Esophagus muscularis mucosa (tissue), 4 donors: Measurements from ENCODE around the gene TATDN3. TPM values are rescaled to one million over a fixed set of nuclear protein-coding genes. Genes with fewer than 3 reads are reported as not detected.
"Not testable (repeated sequence)": the region's sequence is repeated elsewhere in the genome, so short reads cannot be mapped to it uniquely, and the experiment has no call there.

Source experiments
- DNase-seq: peaks from one replicate; pipeline ENCODE4 v3.0.0-alpha.2; 2017; ENCODE audit errors: extremely low spot score
- H3K27ac ChIP-seq, 4 donors: fragments of 200-600 bp; sonication (generic); replicated peaks in 1 of 4; 1 replicate in 3 of 4; 2 replicates in 1 of 4; pipeline ENCODE4 v1.5.1; 2016 to 2019; ENCODE audit warnings: mild to moderate bottlenecking in 1 of 4
- H3K27me3 ChIP-seq, 4 donors: fragments of 200-600 bp; sonication (generic); one replicate each; pipeline versions ENCODE4 v1.5.1 to v1.6.0; 2016 to 2019
- H3K36me3 ChIP-seq, 4 donors: fragments of 200-600 bp; sonication (generic); one replicate each; pipeline ENCODE4 v1.5.1; 2016 to 2019
- H3K4me1 ChIP-seq, 4 donors: fragments of 200-600 bp; sonication (generic); one replicate each; pipeline ENCODE4 v1.5.1; 2016 to 2019
- H3K4me3 ChIP-seq, 4 donors: fragments of 200-600 bp; sonication (generic); 1 replicate in 2 of 4; 2 replicates in 2 of 4; pipeline ENCODE4 v1.5.1; 2016 to 2019; ENCODE audit warnings: mild to moderate bottlenecking in 4 of 4, moderate library complexity in 1 of 4
- H3K9me3 ChIP-seq, 4 donors: fragments of 200-600 bp; sonication (generic); 1 replicate in 3 of 4; 2 replicates in 1 of 4; pipeline ENCODE4 v1.5.1; 2016 to 2019
- EP300 ChIP-seq: sonication (generic); formaldehyde crosslinking; IDR thresholded peaks from one replicate; pipeline ENCODE4 v1.6.1; 2017; ENCODE audit warnings: antibody characterized with exemption
- POLR2A ChIP-seq: fragments of 450-650 bp; IDR thresholded peaks from one replicate; pipeline ENCODE4 v1.6.1; 2017; ENCODE audit warnings: antibody characterized with exemption, moderate library complexity, mild to moderate bottlenecking, low read depth
- POLR2AphosphoS5 ChIP-seq, 2 donors: sonication (generic); formaldehyde crosslinking; IDR thresholded peaks; one replicate each; pipeline ENCODE4 v1.6.1; 2017; ENCODE audit warnings: antibody characterized with exemption in 2 of 2
- WGBS: methylation state at CpG from one replicate; pipeline ENCODE4 v1.1.5; 2018; 5-methylcytosine and 5-hydroxymethylcytosine counted together
- intact Hi-C: fragments of 100-400 bp; cut with DNase I; formaldehyde crosslinking; loops from one replicate; pipeline ENCODE4 v1.15.1; 2023
- total RNA-seq, 4 donors: library from RNA; depleted of rRNA; stranded (reverse); fragments of >200 nt; gene quantifications; one replicate each; pipeline versions ENCODE4 v1.1.0 to v1.2.1, GENCODE V29; 2016
- TF ChIP-seq, protein P1 (sequence below), 3 experiments: fragments of 200-600 bp in 2 of 3; fragments of 450-650 bp in 1 of 3; sonication (generic) in 2 of 3; IDR thresholded peaks; one replicate each; pipeline ENCODE4 v1.5.1; 2017 to 2019; ENCODE audit warnings: antibody characterized with exemption in 3 of 3, mild to moderate bottlenecking in 2 of 3, moderate library complexity in 1 of 3

TATDN3 gene
- total RNA-seq, 4 donors from 2014 or later = 9.9 to 14.1 (median 12.6) TPM

- Histone ChIP-seq H3K4me3 (no peak overlapping the region), H3K4me1 (peaks cover 17 to 32% (median 22%) of the 10 kb centered on the region in 4 donors), H3K27me3 (no peaks in the 10 kb centered on the region), H3K9me3 (no peaks in the 10 kb centered on the region), H3K36me3 (peaks cover 0 to 10% (median 5%) of the 10 kb centered on the region in 4 donors), H3K27ac (no peak overlapping the region)
- intact Hi-C loops = no loop called here
- WGBS = 60% methylated on average over 1 of the region's 1 CpG
- TF ChIP-seq, protein P1, sequence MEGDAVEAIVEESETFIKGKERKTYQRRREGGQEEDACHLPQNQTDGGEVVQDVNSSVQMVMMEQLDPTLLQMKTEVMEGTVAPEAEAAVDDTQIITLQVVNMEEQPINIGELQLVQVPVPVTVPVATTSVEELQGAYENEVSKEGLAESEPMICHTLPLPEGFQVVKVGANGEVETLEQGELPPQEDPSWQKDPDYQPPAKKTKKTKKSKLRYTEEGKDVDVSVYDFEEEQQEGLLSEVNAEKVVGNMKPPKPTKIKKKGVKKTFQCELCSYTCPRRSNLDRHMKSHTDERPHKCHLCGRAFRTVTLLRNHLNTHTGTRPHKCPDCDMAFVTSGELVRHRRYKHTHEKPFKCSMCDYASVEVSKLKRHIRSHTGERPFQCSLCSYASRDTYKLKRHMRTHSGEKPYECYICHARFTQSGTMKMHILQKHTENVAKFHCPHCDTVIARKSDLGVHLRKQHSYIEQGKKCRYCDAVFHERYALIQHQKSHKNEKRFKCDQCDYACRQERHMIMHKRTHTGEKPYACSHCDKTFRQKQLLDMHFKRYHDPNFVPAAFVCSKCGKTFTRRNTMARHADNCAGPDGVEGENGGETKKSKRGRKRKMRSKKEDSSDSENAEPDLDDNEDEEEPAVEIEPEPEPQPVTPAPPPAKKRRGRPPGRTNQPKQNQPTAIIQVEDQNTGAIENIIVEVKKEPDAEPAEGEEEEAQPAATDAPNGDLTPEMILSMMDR (IDR thresholded peaks at IDR 0.05) = no peak
- no peak for TF ChIP-seq POLR2AphosphoS5 (IDR thresholded peaks at IDR 0.05)
- TF ChIP-seq EP300 = no peak
- no peak for TF ChIP-seq POLR2A
- DNase-seq = no peak
Measured at GRCh38 chr1:212754680-212755079, 37.0 kb upstream of the TATDN3 start.

GRCh38 chr1:212759683-212760082 is 32.0 kb upstream of the TATDN3 start:
- H3K9me3 ChIP-seq = no peaks in the 10 kb centered on the region
- no peaks in the 10 kb centered on the region for H3K4me1 ChIP-seq
- peaks cover 0 to 19% (median 8%) of the 10 kb centered on the region in 4 donors for H3K36me3 ChIP-seq
- 95% methylated on average over 4 of the region's 5 CpGs for WGBS
- no peak overlapping the region for H3K27ac ChIP-seq
- DNase-seq = no peak
- intact Hi-C loops = no loop called here
- H3K27me3 ChIP-seq = no peaks in the 10 kb centered on the region
- H3K4me3 ChIP-seq = no peak overlapping the region
- TF ChIP-seq POLR2A = no peak
- TF ChIP-seq, protein P1 (IDR thresholded peaks at IDR 0.05) = no peak
- no peak for TF ChIP-seq EP300
- no peak for TF ChIP-seq POLR2AphosphoS5 (IDR thresholded peaks at IDR 0.05)

DNA sequence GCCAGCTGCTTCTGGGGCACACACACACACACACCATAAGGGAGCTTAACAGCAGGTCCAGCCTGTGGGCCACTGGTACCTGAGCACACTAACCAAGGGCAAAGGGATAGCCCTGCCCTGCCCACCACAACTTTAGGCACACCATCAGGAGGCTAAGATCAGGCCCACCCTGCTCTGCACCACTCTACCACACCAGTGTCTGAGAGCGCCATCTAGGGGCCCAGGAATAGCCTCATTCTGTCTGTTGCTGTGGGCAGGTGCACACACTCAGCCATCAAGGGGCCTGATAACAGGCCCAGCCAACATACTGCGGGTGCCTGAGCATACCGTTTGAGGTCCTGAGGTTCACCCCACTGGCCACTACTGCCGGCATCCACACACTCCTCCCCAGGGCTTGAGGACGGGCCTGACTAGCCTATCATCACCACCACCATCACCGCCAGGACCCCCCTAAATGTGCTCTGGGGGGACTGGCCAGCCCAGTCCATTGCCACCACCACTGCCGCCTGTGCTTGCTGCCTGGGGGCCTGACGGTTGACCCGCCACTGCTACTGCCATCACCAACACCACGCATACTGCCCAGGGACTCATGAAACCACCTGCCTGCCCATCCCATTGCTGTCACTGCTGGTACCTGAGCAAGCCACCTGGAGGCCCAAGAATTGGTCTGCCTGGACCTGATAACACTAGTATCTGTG is 31.4 kb upstream of the TATDN3 start:
- no peak for DNase-seq
- 91% methylated on average over 8 of the region's 10 CpGs for WGBS
- TF ChIP-seq, protein P1 (IDR thresholded peaks at IDR 0.05) = no peak
- TF ChIP-seq EP300 (no peak), POLR2A (no peak), POLR2AphosphoS5 (IDR thresholded peaks at IDR 0.05) (no peak)
- Histone ChIP-seq H3K9me3 (no peaks in the 10 kb centered on the region), H3K4me3 (no peak overlapping the region), H3K4me1 (no peaks in the 10 kb centered on the region), H3K27me3 (no peaks in the 10 kb centered on the region), H3K27ac (no peak overlapping the region), H3K36me3 (peaks cover 0 to 19% (median 8%) of the 10 kb centered on the region in 4 donors)
- intact Hi-C loops = no loop called here

DNA sequence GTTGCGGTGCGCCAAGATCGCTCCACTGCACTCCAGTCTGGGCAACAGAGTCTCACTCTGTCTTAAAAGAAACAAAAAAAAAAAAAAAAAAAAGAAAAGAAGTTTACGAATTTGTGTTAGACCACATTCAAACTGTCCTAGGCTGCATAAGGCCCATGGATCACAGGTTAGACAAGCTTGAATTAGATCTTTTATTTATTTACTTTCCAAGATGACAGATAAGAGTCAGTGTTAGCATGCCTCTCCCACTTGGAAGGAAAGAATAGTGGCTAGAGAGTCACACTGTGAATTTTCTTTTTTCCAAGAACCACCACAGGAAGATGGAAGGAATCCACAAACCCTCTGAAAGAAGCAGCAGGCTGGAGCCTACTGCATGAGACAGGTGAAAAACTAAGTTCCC is 29.5 kb upstream of the TATDN3 start:
- Histone ChIP-seq H3K27ac (no peak overlapping the region), H3K9me3 (peaks cover 0 to 12% (median 0%) of the 10 kb centered on the region in 4 donors), H3K4me3 (no peak overlapping the region), H3K4me1 (no peaks in the 10 kb centered on the region), H3K27me3 (no peaks in the 10 kb centered on the region), H3K36me3 (peaks cover 0 to 15% (median 5%) of the 10 kb centered on the region in 4 donors)
- intact Hi-C loops = no loop called here
- TF ChIP-seq, protein P1 (IDR thresholded peaks at IDR 0.05) = no peak
- TF ChIP-seq POLR2A (no peak), POLR2AphosphoS5 (IDR thresholded peaks at IDR 0.05) (no peak), EP300 (no peak)
- DNase-seq = no peak
- 97% methylated on average over 4 of the region's 4 CpGs for WGBS

DNA sequence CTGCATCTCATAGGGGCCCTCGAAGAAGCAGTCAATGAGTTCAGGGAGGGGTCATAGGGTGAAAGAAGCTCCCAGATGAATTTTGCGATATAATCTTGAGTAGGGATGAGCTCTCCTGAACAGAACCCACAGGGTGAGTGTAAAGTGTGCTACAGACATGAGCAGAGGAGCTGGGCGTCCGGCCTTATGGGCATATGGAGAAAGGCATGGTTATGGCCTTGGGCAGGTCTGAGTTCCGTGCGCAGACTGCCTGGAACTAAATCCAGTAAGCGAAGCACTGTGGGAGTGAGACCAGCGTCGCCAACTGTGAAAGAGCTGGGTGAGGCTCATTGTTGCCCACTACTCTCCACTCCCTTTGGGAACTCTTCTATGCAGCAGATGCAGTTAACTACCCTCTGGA is 28.9 kb upstream of the TATDN3 start:
- 98% methylated on average over 9 of the region's 9 CpGs for WGBS
- no peaks in the 10 kb centered on the region for H3K27me3 ChIP-seq
- peaks cover 0 to 13% (median 0%) of the 10 kb centered on the region in 4 donors for H3K9me3 ChIP-seq
- no peak overlapping the region for H3K27ac ChIP-seq
- no peak overlapping the region for H3K4me3 ChIP-seq
- TF ChIP-seq POLR2AphosphoS5 (IDR thresholded peaks at IDR 0.05) (no peak), EP300 (no peak), POLR2A (no peak)
- TF ChIP-seq, protein P1 (IDR thresholded peaks at IDR 0.05) = no peak
- H3K36me3 ChIP-seq = peaks cover 0 to 15% (median 4%) of the 10 kb centered on the region in 4 donors
- DNase-seq = no peak
- intact Hi-C loops = no loop called here
- H3K4me1 ChIP-seq = no peaks in the 10 kb centered on the region

DNA sequence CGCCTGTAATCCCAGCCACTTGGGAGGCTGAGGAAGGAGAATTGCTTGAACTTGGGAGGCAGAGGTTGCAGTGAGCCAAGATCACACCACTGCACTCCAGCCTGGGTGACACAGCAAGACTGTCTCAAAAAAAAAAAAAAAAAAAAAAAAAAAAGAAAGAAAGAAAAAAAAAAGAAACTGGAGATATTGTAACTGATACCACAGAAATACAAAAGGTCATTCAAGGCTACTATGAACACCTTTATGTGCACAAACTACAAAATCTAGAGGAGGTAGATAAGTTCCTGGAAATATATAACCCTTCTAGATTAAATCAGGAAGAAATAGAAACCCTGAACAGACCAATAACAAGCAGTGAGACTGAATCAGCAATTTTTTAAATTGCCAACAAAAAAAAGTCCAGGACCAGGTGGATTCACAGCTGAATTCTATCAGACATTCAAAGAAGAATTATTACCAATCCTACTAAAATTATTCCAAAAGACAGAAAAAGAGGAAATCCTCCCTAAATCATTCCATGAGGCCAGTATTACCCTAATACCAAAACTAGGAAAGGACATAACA is 26.9 kb upstream of the TATDN3 start:
- H3K27me3 ChIP-seq, intact Hi-C loops, H3K4me3 ChIP-seq, H3K27ac ChIP-seq, DNase-seq, H3K4me1 ChIP-seq: not testable (repeated sequence)
- Histone ChIP-seq H3K36me3 (peaks cover 0 to 23% (median 4%) of the 10 kb centered on the region in 4 donors), H3K9me3 (peaks cover 0 to 28% (median 14%) of the 10 kb centered on the region in 4 donors)
- 100% methylated on average over 1 of the region's 1 CpG for WGBS

DNA sequence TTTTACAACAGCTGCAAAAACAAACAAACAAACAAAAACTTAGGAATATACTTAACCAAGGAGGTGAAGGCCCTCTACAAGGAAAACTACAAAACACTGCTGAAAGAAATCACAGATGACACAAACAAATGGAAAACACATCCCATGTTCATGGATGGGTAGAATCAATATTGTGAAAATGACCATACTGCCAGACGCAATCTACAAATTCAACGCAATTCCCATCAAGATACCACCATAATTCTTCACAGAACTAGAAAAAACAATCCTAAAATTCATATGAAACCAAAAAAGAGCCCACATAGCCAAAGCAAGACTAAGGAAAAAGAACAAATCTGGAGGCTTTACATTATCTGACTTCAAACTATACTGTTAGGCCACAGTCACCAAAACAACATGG is 24.9 kb upstream of the TATDN3 start:
- DNase-seq, H3K4me3 ChIP-seq, intact Hi-C loops, H3K4me1 ChIP-seq, H3K27me3 ChIP-seq, H3K27ac ChIP-seq: not testable (repeated sequence)
- 50% methylated on average over 2 of the region's 2 CpGs for WGBS
- Histone ChIP-seq H3K36me3 (peaks cover 0 to 23% (median 4%) of the 10 kb centered on the region in 4 donors), H3K9me3 (peaks cover 0 to 32% (median 16%) of the 10 kb centered on the region in 4 donors)
